Right lobe of liver (tissue), 6 donors: Measurements from ENCODE around the gene JAM3. TPM values are rescaled to one million over a fixed set of nuclear protein-coding genes. Genes with fewer than 3 reads are reported as not detected.

Experiments
- ATAC-seq, 4 donors: fragments of 200-7000 bp; cut with Tn5 transposase; one replicate each; pipeline ENCODE4 v1.9.1; 2020; ENCODE audit warnings: mild to moderate bottlenecking in 4 of 4, moderate library complexity in 4 of 4
- DNase-seq, 3 donors: peaks; one replicate each; pipeline ENCODE4 v3.0.0-alpha.2; 2020
- H3K27ac ChIP-seq, 3 donors: fragments of 200-600 bp; one replicate each; pipeline ENCODE4 v1.8.0; 2022
- H3K27me3 ChIP-seq, 2 donors: fragments of 200-600 bp; one replicate each; pipeline ENCODE4 v1.8.0; 2022
- H3K36me3 ChIP-seq, 4 donors: fragments of 200-600 bp; sonication (generic) in 1 of 4; one replicate each; pipeline versions ENCODE4 v1.5.1 to v1.8.0; 2017 to 2022; ENCODE audit warnings: control low read depth in 1 of 4
- H3K4me1 ChIP-seq, 4 donors: fragments of 200-600 bp; sonication (generic) in 1 of 4; one replicate each; pipeline versions ENCODE4 v1.5.1 to v1.8.0; 2017 to 2022; ENCODE audit warnings: control low read depth in 1 of 4
- H3K4me3 ChIP-seq, 3 donors: fragments of 200-600 bp; one replicate each; pipeline ENCODE4 v1.8.0; 2022
- H3K9me3 ChIP-seq, 4 donors: fragments of 200-600 bp; sonication (generic) in 1 of 4; one replicate each; pipeline versions ENCODE4 v1.5.1 to v1.8.0; 2017 to 2022; ENCODE audit warnings: control low read depth in 1 of 4
- CTCF ChIP-seq, 4 donors: fragments of 200-600 bp in 3 of 4; fragments of 450-650 bp in 1 of 4; IDR thresholded peaks; one replicate each; pipeline versions ENCODE4 v1.5.1 to v1.8.0; 2016 to 2022; ENCODE audit warnings: antibody characterized with exemption in 4 of 4, mild to moderate bottlenecking in 2 of 4
- POLR2A ChIP-seq: fragments of 450-650 bp; IDR thresholded peaks from one replicate; pipeline ENCODE4 v1.6.1; 2017; ENCODE audit warnings: antibody characterized with exemption, mild to moderate bottlenecking
- WGBS: methylation state at CpG from one replicate; pipeline ENCODE4 v1.1.6; 2018; ENCODE audit warnings: low coverage, low lambda C conversion rate; ENCODE audit not compliant: insufficient coverage; ENCODE audit errors: missing lambda C conversion rate; 5-methylcytosine and 5-hydroxymethylcytosine counted together
- intact Hi-C, 2 donors: fragments of 100-400 bp; cut with DNase I; formaldehyde crosslinking; loops; one replicate each; pipeline versions ENCODE4 v1.11.2 to v1.14.1; 2022
- total RNA-seq, 6 experiments: library from RNA; depleted of rRNA in 2 of 6; stranded (reverse); fragments of >200 nt in 2 of 6; fragmentation: NEBNext Ultra II Directional in 3 of 6; extraction: Animal tissue kit (Norgen Biotek cat#: 25700) in 3 of 6; gene quantifications; one replicate each; pipeline versions ENCODE4 v1.1.0 to v1.2.4, GENCODE V29; 2016 to 2023
- donor health status: DM: no; HTN: yes; CAD: no.
- donor health status: DM: no; HTN: no; CAD: no.
- donor health status: DM: no; HTN: no; CAD: no.
- donor health status: DM: no; HTN: yes; CAD: no.
- donor health status: DM: no; HTN: yes; CAD: no.

Gene JAM3
- total RNA-seq, 6 experiments from 2014 or later, result 0.86 to 2.5 (median 1.6) TPM

GRCh38 chr11:134155456-134155855 lies 86.6 kb downstream of the JAM3 start:
- no peak for ATAC-seq
- WGBS, result 93% methylated on average over 4 of the region's 16 CpGs

GRCh38 chr11:134155946-134156865 lies 87.3 kb downstream of the JAM3 start:
- 75% methylated on average over 4 of the region's 28 CpGs for WGBS
- peaks cover 0 to 59% (median 18%) of the 10 kb centered on the region in 4 donors for H3K36me3 ChIP-seq
- H3K27me3 ChIP-seq, result no peaks in the 10 kb centered on the region
- H3K4me3 ChIP-seq, result no peak overlapping the region
- no peaks in the 10 kb centered on the region for H3K4me1 ChIP-seq
- no peaks in the 10 kb centered on the region for H3K9me3 ChIP-seq
- TF ChIP-seq CTCF (IDR thresholded peaks at IDR 0.05) (no peak), POLR2A (no peak)
- H3K27ac ChIP-seq, result no peak overlapping the region
- DNase-seq, result no peak
- no peak for ATAC-seq
- intact Hi-C loops, result no loop called here

More at GRCh38 chr11:134155456-134155855, 86.6 kb downstream of the JAM3 start:
- Histone ChIP-seq H3K27me3 (no peaks in the 10 kb centered on the region), H3K36me3 (peaks cover 0 to 55% (median 15%) of the 10 kb centered on the region in 4 donors), H3K9me3 (no peaks in the 10 kb centered on the region), H3K27ac (no peak overlapping the region), H3K4me1 (no peaks in the 10 kb centered on the region), H3K4me3 (no peak overlapping the region)
- no peak for DNase-seq
- intact Hi-C loops, result no loop called here
- TF ChIP-seq POLR2A, result no peak
- no peak for TF ChIP-seq CTCF (IDR thresholded peaks at IDR 0.05)

- H3K27ac ChIP-seq, result no peak overlapping the region
- no peaks in the 10 kb centered on the region for H3K9me3 ChIP-seq
- no peak for ATAC-seq
- no peaks in the 10 kb centered on the region for H3K4me1 ChIP-seq
- TF ChIP-seq POLR2A (no peak), CTCF (IDR thresholded peaks at IDR 0.05) (no peak)
- 84% methylated on average over 4 of the region's 4 CpGs for WGBS
- no peaks in the 10 kb centered on the region for H3K27me3 ChIP-seq
- intact Hi-C loops, result no loop called here
- H3K36me3 ChIP-seq, result peaks cover 0 to 66% (median 19%) of the 10 kb centered on the region in 4 donors
- DNase-seq, result no peak
- H3K4me3 ChIP-seq, result no peak overlapping the region
Observed at GRCh38 chr11:134157451-134157850, 88.6 kb downstream of the JAM3 start.

GRCh38 chr11:134158023-134158422 lies 89.2 kb downstream of the JAM3 start:
- Histone ChIP-seq H3K36me3 (peaks cover 0 to 66% (median 19%) of the 10 kb centered on the region in 4 donors), H3K4me3 (no peak overlapping the region), H3K9me3 (no peaks in the 10 kb centered on the region), H3K4me1 (no peaks in the 10 kb centered on the region), H3K27ac (no peak overlapping the region), H3K27me3 (no peaks in the 10 kb centered on the region)
- no peak for DNase-seq
- no CpG with 5 or more reads among the region's 9 CpGs for WGBS
- no peak for ATAC-seq
- intact Hi-C loops, result no loop called here
- TF ChIP-seq POLR2A (no peak), CTCF (IDR thresholded peaks at IDR 0.05) (no peak)
